PC-9 (cell line): ENCODE results near the gene MYO1F. TPM values are rescaled to one million over a fixed set of nuclear protein-coding genes. Genes with fewer than 3 reads are reported as not detected.
"Not testable (repeated sequence)": the region's sequence is repeated elsewhere in the genome, so short reads cannot be mapped to it uniquely, and the experiment has no call there.

ENCODE experiments used
- BruUV-seq: library from RNA; stranded (reverse); fragments of 400-500 nt; replicated peaks from 2 replicates; lab custom pipeline; 2021; lab: Mats Ljungman, UMichigan
- CTCF ChIA-PET: fragments of 300-600 bp; sonication (Branson Sonifier 250); formaldehyde crosslinking; loops from one replicate; lab custom pipeline; 2022; ENCODE audit warnings: antibody characterized with exemption; lab: Charles Lee
- POLR2A ChIA-PET: fragments of 300-600 bp; sonication (Branson Sonifier 250); formaldehyde crosslinking; loops from one replicate; lab custom pipeline; 2022; ENCODE audit warnings: antibody characterized with exemption; ENCODE audit not compliant: unreplicated experiment; lab: Charles Lee
- DNase-seq, 2 experiments: peaks; one replicate each; pipeline versions ENCODE4 v3.0.0 to v3.0.0-alpha.2; 2015 to 2022; ENCODE audit warnings: mixed read lengths in 1 of 2
- H2AFZ ChIP-seq: fragments of 200-600 bp; sonication (generic); 2 replicates; pipeline ENCODE4 v1.8.1; 2017; ENCODE audit warnings: antibody characterized with exemption
- H3F3A ChIP-seq: fragments of 200-600 bp; sonication (generic); 2 replicates; pipeline ENCODE4 v1.8.1; 2017; ENCODE audit warnings: antibody characterized with exemption, mild to moderate bottlenecking, low read depth; ENCODE audit not compliant: insufficient read depth
- H3K27ac ChIP-seq: fragments of 200-600 bp; sonication (generic); 2 replicates; pipeline ENCODE4 v1.6.1; 2016; ENCODE audit warnings: mixed run types
- H3K27me3 ChIP-seq: fragments of 200-600 bp; sonication (generic); 2 replicates; pipeline ENCODE4 v1.6.1; 2016; ENCODE audit warnings: low read depth, mixed run types; ENCODE audit not compliant: insufficient read depth
- H3K36me3 ChIP-seq: fragments of 200-600 bp; sonication (generic); 2 replicates; pipeline ENCODE4 v1.6.1; 2016; ENCODE audit warnings: low read depth, mixed run types
- H3K4me1 ChIP-seq: fragments of 200-600 bp; sonication (generic); replicated peaks from 2 replicates; pipeline ENCODE4 v1.6.1; 2016; ENCODE audit warnings: mixed run types; ENCODE audit not compliant: insufficient read depth
- H3K4me2 ChIP-seq: fragments of 200-600 bp; sonication (generic); 2 replicates; pipeline ENCODE4 v1.6.1; 2017; ENCODE audit warnings: mixed run types
- H3K4me3 ChIP-seq: fragments of 200-600 bp; sonication (generic); 2 replicates; pipeline ENCODE4 v1.6.1; 2016; ENCODE audit warnings: mixed run types
- H3K79me2 ChIP-seq: fragments of 200-600 bp; sonication (generic); 2 replicates; pipeline ENCODE4 v1.6.1; 2017; ENCODE audit warnings: low read depth, mixed run types
- H3K9me2 ChIP-seq: fragments of 200-600 bp; sonication (generic); 2 replicates; pipeline ENCODE4 v1.8.1; 2017; ENCODE audit warnings: mild to moderate bottlenecking; ENCODE audit not compliant: insufficient read depth
- H3K9me3 ChIP-seq: fragments of 200-600 bp; sonication (generic); 2 replicates; pipeline ENCODE4 v1.8.1; 2016; ENCODE audit warnings: low read depth; ENCODE audit not compliant: insufficient read depth
- H4K20me1 ChIP-seq: fragments of 200-600 bp; sonication (generic); 2 replicates; pipeline ENCODE4 v1.8.1; 2017; ENCODE audit not compliant: insufficient read depth
- EZH2 ChIP-seq: fragments of 200-600 bp; sonication (generic); IDR thresholded peaks from 2 replicates; pipeline ENCODE4 v1.8.0; 2017; ENCODE audit warnings: antibody characterized with exemption, low read depth
- intact Hi-C: fragments of 100-400 bp; cut with micrococcal nuclease; formaldehyde crosslinking; loops from one replicate; pipeline ENCODE4 v1.10.0; 2022; ENCODE audit not compliant: unreplicated experiment
- total RNA-seq: library from RNA; stranded (reverse); gene quantifications from 2 replicates; pipeline ENCODE4 v1.2.3, GENCODE V29; 2021
- TF ChIP-seq, protein P1 (sequence below): fragments of 200-600 bp; sonication (generic); conservative IDR thresholded peaks from 2 replicates; pipeline ENCODE4 v1.6.1; 2017; ENCODE audit warnings: mixed run types, antibody characterized with exemption, mild to moderate bottlenecking, moderate library complexity

Gene MYO1F
- total RNA-seq, 1 experiment from 2014 or later = 1.3 TPM

DNA sequence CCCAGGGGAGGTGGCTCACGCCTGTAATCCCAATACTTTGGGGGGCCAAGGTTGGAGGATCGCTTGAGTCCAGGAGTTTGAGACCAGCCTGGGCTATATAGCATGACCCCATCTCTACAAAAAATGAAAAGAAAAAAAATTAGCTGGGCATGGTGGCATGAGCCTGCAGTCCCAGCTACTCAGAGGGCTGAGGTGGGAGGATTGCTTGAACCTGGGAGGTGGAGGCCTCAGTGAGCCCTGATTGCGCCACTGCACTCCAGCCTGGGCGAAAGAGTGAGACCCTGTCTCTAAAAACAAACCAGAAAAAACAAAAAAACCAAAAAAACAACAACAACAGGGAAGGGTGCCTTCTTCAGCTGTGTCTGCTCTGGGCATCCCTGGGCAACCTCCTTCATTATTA lies 499 bp upstream of the MYO1F start:
- ChIA-PET CTCF (interaction anchor here (1.4 kb wide), 1 partner anchor 9 kb away, joined by 6 read pairs; no protein-coding TSS in a partner anchor), POLR2A (no interaction called here)
- H3K4me1 ChIP-seq = peaks cover 20% of the 10 kb centered on the region
- peaks cover 11% of the 10 kb centered on the region; the same call in 1 of the 2 replicates for H3K27me3 ChIP-seq
- no peak for DNase-seq
- no peaks in the 10 kb centered on the region for H3K36me3 ChIP-seq
- no peak overlapping the region for H3K4me2 ChIP-seq
- H3K27ac ChIP-seq = no peak overlapping the region
- H4K20me1 ChIP-seq = no peaks in the 10 kb centered on the region
- TF ChIP-seq, protein P1, sequence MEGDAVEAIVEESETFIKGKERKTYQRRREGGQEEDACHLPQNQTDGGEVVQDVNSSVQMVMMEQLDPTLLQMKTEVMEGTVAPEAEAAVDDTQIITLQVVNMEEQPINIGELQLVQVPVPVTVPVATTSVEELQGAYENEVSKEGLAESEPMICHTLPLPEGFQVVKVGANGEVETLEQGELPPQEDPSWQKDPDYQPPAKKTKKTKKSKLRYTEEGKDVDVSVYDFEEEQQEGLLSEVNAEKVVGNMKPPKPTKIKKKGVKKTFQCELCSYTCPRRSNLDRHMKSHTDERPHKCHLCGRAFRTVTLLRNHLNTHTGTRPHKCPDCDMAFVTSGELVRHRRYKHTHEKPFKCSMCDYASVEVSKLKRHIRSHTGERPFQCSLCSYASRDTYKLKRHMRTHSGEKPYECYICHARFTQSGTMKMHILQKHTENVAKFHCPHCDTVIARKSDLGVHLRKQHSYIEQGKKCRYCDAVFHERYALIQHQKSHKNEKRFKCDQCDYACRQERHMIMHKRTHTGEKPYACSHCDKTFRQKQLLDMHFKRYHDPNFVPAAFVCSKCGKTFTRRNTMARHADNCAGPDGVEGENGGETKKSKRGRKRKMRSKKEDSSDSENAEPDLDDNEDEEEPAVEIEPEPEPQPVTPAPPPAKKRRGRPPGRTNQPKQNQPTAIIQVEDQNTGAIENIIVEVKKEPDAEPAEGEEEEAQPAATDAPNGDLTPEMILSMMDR = no peak
- no peaks in the 10 kb centered on the region for H3K9me2 ChIP-seq
- intact Hi-C loops = loop anchor here (1.0 kb wide), 1 partner anchor 8 kb away; no protein-coding TSS in a partner anchor
- no peak overlapping the region for H3K4me3 ChIP-seq
- H3K79me2 ChIP-seq = no peaks in the 10 kb centered on the region
- H3F3A ChIP-seq = peaks cover 37% of the 10 kb centered on the region
- no TSS peak for BruUV-seq
- no peaks in the 10 kb centered on the region for H3K9me3 ChIP-seq
- no peak overlapping the region for H2AFZ ChIP-seq

DNA sequence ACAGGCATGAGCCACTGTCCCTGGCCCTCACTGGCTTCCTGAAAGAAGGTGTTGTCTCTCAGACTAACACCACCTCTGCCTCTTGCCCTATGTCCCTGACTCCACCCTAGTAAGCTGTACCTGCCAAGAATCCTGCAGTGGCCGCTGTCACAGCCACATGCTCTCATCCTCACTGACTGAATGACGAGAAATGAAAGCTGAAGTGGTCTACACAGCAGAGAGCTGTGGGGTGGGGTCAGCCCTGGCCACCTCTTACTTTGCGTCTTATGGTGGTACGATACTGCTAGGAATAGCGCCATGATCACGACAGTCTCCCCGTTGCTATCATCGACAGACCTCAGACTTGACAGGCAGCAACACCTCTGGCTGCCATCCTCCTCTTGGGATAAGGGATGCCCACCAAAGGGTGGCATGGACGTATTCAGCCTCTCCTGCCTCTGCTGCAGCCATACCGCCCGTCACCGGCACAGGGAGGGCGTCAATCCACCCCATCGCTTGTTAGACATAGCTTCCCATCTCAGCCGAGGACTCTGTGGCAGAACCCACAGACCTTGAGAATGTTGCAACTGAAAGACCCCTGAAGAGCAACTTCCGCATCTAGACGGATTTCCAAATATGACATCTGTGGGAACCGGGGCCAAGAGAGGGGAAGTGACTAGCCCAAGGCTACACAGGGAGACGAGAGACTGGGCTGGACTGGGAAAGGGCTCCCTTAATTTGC lies 809 bp downstream of the MYO1F start:
- intact Hi-C loops = no loop called here
- peak in 1 of 2 experiments; percentile 33 for DNase-seq
- Histone ChIP-seq H4K20me1 (no peaks in the 10 kb centered on the region), H3K9me2 (no peaks in the 10 kb centered on the region), H3K4me1 (peaks cover 12% of the 10 kb centered on the region), H3K4me2 (no peak overlapping the region), H3K27me3 (peaks cover 11% of the 10 kb centered on the region; the same call in 1 of the 2 replicates), H3F3A (peaks cover 33% of the 10 kb centered on the region), H3K9me3 (no peaks in the 10 kb centered on the region), H3K4me3 (no peak overlapping the region), H3K36me3 (no peaks in the 10 kb centered on the region), H2AFZ (no peak overlapping the region), H3K79me2 (no peaks in the 10 kb centered on the region), H3K27ac (no peak overlapping the region)
- ChIA-PET CTCF (interaction anchor here (0.7 kb wide), 1 partner anchor 52 kb away, joined by 4 read pairs; no protein-coding TSS in a partner anchor), POLR2A (no interaction called here)
- no TSS peak for BruUV-seq
- no peak for TF ChIP-seq EZH2
- TF ChIP-seq, protein P1 = no peak

DNA sequence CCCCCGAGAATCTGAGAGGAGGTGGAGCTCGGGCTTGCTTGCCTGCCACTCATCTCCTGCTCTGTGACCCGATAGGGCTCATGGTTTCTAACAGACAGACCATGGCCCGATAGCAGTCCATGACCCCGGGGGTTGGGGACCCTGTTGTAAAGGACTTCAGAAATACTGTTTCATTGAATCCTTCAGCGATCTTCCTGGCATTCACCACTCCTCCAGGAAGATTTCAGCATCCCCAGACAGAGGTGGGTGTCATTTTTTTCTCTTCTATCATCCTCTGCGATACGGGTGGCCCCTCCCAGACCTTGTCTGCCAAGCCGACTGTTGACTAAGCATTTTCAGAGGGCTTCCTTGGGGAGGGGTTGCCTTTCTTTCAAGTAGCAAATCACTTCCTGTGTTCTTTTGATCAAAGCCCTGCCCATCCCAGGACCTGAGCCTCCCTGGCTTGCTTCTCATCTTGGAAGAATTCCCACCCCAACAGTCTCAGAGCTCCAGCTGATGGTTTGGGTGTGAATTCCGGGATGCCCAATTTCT lies 1.7 kb downstream of the MYO1F start:
- Histone ChIP-seq H3K27ac (no peak overlapping the region), H3K4me3 (no peak overlapping the region), H3K9me3 (no peaks in the 10 kb centered on the region), H3F3A (peaks cover 42% of the 10 kb centered on the region), H3K27me3 (peaks cover 11% of the 10 kb centered on the region; the same call in 1 of the 2 replicates), H2AFZ (no peak overlapping the region), H3K4me2 (0 out of 2 replicates have a peak overlapping the region, but pooled peaks have one; percentile 5), H4K20me1 (no peaks in the 10 kb centered on the region), H3K9me2 (no peaks in the 10 kb centered on the region), H3K4me1 (peaks cover 20% of the 10 kb centered on the region), H3K36me3 (no peaks in the 10 kb centered on the region), H3K79me2 (no peaks in the 10 kb centered on the region)
- ChIA-PET POLR2A (no interaction called here), CTCF (interaction anchor here (0.7 kb wide), 1 partner anchor 51 kb away, joined by 4 read pairs; no protein-coding TSS in a partner anchor)
- TF ChIP-seq, protein P1 = no peak
- no peak for TF ChIP-seq EZH2
- peak; percentile 22 to 31 for DNase-seq
- intact Hi-C loops = no loop called here
- no TSS peak for BruUV-seq

DNA sequence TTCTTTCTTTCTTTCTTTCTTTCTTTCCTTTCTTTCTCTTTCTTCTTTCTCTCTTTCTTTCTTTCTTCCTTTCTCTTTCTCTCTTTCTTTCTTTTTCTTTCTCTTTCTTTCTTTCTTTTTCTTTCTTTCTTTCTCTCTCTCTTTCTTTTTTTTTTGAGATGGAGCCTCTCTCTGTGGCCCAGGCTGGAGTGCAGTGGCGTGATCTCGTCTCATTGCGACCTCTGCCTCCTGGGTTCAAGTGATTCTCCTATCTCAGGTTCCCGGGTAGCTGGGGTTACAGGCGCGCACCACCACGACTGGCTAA lies 2.7 kb downstream of the MYO1F start:
- H3K27me3 ChIP-seq = peaks cover 11% of the 10 kb centered on the region; the same call in 1 of the 2 replicates
- H3K4me2 ChIP-seq, H3K27ac ChIP-seq, H2AFZ ChIP-seq, H3K79me2 ChIP-seq, H3K9me3 ChIP-seq, DNase-seq, H4K20me1 ChIP-seq, BruUV-seq, H3K9me2 ChIP-seq, intact Hi-C loops, H3K36me3 ChIP-seq, H3K4me3 ChIP-seq: not testable (repeated sequence)
- ChIA-PET POLR2A (interaction anchor here (0.6 kb wide), 1 partner anchor 48 kb away, joined by 5 read pairs; no protein-coding TSS in a partner anchor), CTCF (interaction anchor here (0.7 kb wide), 1 partner anchor 74 kb away, joined by 3 read pairs; no protein-coding TSS in a partner anchor)
- H3K4me1 ChIP-seq = peaks cover 29% of the 10 kb centered on the region
- H3F3A ChIP-seq = peaks cover 45% of the 10 kb centered on the region
